Frontal cortex (tissue), 4 donors: ENCODE results near the gene PFN1. TPM values are rescaled to one million over a fixed set of nuclear protein-coding genes. Genes with fewer than 3 reads are reported as not detected.
"Not testable (repeated sequence)": the region's sequence is repeated elsewhere in the genome, so short reads cannot be mapped to it uniquely, and the experiment has no call there.

Source experiments
- DNase-seq, 2 donors: peaks; one replicate each; pipeline ENCODE4 v3.0.0; 2012; ENCODE audit warnings: low spot score in 2 of 2
- FAIRE-seq: peaks from 2 replicates; lab custom pipeline; 2012; peaks lifted over from hg19 to GRCh38; lab: Jason Lieb, UNC
- total RNA-seq: library from RNA; depleted of rRNA; stranded (reverse); fragments of >200 nt; gene quantifications from one replicate; pipeline ENCODE4 v1.2.3, GENCODE V29; 2014
- donor health status: control.
- donor health status: control.
- donor health status: control.

The PFN1 gene
- total RNA-seq, 1 donor from 2014 or later = 69.3 TPM

DNA sequence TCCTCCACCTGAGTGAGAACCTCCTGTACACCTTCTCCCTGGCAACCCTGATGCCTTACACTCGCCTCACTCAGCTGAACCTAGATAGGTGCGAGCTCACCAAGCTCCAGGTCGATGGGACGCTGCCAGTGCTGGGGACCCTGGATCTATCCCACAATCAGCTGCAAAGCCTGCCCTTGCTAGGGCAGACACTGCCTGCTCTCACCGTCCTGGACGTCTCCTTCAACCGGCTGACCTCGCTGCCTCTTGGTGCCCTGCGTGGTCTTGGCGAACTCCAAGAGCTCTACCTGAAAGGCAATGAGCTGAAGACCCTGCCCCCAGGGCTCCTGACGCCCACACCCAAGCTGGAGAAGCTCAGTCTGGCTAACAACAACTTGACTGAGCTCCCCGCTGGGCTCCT is 15.6 kb downstream of the PFN1 start:
- no peak for FAIRE-seq

DNA sequence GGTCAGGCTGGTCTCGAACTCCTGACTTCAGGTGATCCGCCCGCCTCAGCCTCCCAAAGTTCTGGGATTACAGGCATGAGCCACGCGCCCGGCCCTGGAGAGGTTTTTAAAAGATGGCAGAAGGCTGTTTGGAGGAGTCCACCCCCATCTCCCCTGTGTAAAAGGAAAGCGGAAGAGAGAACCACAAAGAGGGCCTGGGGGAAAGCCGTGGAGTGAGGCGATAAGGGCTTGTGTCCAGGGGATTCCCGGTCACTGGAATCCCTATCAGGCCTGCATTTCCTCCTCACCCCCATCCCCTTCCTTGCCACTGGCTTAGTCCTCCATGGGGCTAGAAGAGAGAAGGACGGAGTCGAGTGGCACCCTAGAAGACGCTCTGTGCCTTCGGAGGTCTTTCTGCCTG is 16.4 kb downstream of the PFN1 start, which contains the start of gene GP1BA:
Gene GP1BA (plus strand): TSS at position 315 of the 400 bp plus-strand sequence. CDS start 328 bp downstream, outside the sequence.
- no peak for FAIRE-seq
- DNase-seq = no peak

More for the DNA sequence above, 15.6 kb downstream of the PFN1 start:
- no peak for DNase-seq

GRCh38 chr17:4928881-4929280 is 19.4 kb downstream of the PFN1 start:
- no peak for FAIRE-seq

GRCh38 chr17:4926577-4927335 is 21.6 kb downstream of the PFN1 start:
- not testable (repeated sequence) for DNase-seq, FAIRE-seq

More at GRCh38 chr17:4928881-4929280, 19.4 kb downstream of the PFN1 start:
- DNase-seq = no peak

DNA sequence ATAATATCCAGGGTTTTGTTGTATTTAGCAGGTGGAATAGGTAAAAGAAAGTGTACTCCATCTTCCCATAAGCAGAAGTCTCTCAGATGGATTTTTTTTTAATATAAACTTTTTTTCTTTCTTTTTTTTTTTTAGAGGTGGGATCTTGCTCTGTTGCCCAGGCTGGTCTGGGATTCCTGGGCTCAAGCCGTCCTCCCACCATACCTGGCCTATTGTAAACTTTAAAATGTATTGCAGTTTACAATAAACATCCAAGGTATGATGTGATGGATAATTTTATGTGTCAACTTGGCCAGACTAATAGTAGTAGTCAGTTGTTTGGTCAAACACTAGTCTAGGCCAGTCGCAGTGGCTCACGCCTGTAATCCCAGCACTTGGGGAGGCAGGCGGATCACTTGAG is 27.0 kb downstream of the PFN1 start:
- no peak for DNase-seq
- no peak for FAIRE-seq

DNA sequence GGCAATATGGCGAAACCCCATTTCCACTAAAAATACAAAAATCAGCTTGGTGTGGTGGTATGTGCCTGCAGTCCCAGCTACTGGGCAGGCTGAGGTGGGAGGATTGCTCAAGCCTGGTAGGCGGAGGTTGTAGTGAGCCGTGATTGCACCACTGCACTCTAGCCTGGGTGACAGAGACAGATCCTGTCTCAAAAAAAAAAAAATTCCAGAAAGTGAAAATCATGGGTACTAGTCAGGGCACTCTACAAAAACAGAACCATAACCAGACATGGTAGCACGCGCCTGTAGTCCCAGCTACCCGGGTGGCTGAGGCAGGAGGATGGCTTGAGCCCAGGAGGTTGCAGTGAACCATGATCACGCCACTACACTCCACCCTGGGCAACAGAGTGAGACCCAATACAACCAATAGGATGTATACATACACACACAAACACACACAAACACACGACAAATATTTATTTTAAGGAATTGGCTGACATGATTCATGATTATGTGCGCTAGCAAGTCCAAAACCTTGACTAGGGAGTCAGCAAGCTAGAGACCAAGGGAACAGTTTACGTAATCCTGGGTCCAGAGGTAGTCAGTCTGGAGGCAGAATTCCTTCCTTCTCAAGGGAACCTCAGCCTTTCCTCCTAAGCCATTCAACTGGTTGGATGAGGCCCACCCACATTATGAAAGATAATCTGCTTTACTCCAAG is 27.8 kb downstream of the PFN1 start:
- no peak for FAIRE-seq
- DNase-seq = no peak

DNA sequence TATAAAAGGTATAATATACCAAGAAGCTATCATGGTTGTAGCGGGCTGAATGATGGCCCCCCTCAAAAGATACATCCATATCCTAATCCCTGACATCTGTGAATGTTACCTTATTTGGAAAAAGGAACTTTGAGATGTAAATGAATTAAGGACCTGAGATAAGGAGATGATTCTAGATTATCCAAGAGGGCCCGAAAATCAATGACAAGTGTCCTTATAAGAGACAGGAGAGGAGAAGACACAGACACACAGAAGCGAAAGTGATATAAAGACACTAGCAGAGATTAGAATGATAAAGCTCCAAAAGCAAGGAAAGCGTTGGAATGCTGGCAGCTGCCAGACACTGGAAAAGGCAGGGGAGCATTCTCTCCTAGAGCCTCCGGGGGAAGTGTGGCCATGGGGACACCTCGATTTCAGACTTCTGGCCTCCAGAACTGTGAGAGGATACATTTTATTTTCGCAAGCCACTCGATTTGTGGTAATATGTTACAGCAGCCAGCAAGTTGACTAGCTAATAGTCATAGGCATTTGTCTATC is 28.8 kb downstream of the PFN1 start:
- FAIRE-seq (no peak), DNase-seq (no peak)

DNA sequence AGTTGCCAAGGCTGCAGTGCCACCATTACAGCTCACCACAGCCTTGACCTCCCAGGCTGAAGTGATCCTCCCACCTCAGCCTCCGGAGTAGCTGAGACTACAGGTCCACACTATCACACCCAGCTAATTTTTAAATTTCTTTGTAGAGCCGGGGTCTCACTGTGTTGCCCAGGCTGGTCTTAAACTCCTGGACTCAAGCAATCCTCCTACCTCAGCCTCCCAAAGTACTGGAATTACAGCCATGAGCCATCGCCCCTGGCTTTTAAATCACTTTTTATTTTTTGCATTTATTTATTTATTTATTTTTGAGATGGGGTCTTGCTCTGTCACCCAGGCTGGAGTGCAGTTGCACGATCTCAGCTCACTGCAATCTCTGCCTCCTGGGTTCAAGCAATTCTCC is 33.8 kb downstream of the PFN1 start:
- not testable (repeated sequence) for DNase-seq, FAIRE-seq

DNA sequence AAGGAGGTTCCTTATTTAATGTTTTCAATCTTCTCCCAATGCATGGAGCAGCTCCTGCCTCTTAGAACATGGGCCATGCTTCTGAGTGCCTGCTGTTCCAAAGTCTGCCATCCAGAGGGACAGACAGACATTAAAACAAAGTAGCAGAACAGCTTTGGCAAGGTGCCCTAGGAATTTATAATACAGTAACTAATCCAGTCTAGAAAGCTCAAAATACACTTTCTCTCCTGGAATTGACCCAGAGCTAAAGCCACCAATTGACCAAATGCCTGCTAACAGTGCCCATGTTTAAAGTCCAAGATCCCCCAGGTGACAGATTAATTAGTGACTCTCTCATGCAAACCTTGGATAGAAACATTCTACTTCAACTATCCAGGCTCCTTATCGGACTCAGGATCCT is 34.3 kb downstream of the PFN1 start:
- FAIRE-seq (no peak), DNase-seq (no peak)

DNA sequence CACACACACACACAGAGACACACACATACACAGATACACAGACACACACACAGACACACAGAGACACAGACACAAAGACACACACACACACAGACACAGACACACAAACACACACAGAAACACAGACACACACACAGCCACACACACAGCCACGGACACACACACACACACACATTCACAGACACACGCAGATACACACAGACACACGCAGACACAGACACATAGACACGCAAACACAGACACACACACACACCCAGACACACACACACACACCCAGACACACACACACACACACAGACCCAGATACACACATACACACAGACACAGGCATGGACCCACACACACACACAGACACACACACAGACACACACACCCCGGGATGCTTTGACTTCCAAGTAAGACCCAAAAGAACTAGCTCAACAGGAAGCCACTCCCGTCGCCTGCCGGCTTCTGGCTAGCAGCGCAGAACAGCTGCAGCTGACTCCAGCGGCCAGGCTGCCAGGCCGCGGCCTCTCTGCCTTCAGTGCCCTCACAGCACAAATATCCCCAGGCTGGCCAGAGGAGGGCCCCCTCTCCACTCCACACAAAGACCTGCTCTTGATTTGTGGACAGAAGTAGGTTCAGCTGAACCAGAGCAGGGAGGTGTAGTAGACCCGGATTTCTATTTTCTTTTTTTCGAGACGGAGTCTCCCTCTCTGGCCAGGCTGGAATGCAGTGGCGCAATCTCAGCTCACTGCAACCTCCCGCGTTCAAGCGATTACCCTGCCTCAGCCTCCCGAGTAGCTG is 39.4 kb downstream of the PFN1 start:
- FAIRE-seq = no peak
- peak; percentile 67 to 85 for DNase-seq

GRCh38 chr17:4908301-4908700 is 40.0 kb downstream of the PFN1 start:
- no peak for FAIRE-seq

DNA sequence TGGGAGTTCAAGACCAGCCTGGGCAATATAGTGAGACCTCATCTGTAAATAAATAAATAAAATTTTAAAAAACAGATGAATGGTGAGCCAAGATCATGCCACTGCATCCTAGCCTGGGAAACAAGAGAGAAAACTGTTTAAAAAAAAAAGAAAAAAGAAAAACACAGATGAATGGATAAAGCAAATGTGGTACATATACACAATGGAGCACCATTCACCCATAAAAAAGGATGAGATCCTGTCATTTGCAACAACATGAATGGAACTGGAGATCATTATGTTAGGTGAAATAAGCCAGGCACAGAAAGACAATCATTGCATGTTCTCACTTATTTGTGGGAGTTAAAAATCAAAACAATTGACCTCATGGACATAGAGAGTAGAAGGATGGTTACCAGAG is 41.7 kb downstream of the PFN1 start:
- FAIRE-seq, DNase-seq: not testable (repeated sequence)

More at GRCh38 chr17:4908301-4908700, 40.0 kb downstream of the PFN1 start:
- no peak for DNase-seq

GRCh38 chr17:4903051-4903818 is 45.1 kb downstream of the PFN1 start, which contains the start of gene CHRNE:
Gene CHRNE, minus strand, starts transcription at chr17:4903098. Its CDS starts 35 bp downstream, at chr17:4903063.
- no peak for FAIRE-seq

GRCh38 chr17:4902540-4902939 is 45.8 kb downstream of the PFN1 start:
- no peak for FAIRE-seq
- no peak for DNase-seq

More at GRCh38 chr17:4903051-4903818, 45.1 kb downstream of the PFN1 start, which contains the start of gene CHRNE:
- DNase-seq = peak; percentile 44 to 56

GRCh38 chr17:4901648-4902344 is 46.5 kb downstream of the PFN1 start:
- FAIRE-seq = no peak
- DNase-seq = peak; percentile 48 to 60

DNA sequence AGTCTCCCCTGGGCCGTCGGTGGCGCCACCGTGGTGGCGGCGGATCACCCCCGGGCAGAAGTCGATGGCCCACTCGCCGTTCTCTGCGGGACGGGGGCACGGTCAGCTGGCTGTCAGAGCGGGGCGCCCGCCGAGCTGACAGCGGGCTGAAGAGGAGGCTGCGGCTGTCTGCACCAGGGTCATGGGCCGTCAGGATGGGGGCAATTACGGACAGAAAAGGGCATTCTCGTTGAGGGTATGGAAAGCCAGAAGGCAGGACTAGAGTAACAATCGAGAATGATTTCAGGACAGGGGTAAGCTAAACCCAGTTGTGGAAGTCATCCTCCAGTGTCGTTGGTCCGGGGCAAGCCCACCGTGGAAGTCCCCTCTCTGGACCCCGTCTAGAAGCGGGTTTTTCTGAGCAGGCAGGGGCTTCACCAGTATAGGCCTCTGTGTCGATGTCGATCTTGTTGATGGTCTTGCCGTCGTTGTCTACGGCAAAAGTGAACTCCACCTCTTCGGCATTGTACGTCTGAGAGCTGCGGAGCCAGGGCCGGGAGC is 47.2 kb downstream of the PFN1 start:
- DNase-seq (peak in 1 of 2 donors; percentile 24), FAIRE-seq (no peak)

DNA sequence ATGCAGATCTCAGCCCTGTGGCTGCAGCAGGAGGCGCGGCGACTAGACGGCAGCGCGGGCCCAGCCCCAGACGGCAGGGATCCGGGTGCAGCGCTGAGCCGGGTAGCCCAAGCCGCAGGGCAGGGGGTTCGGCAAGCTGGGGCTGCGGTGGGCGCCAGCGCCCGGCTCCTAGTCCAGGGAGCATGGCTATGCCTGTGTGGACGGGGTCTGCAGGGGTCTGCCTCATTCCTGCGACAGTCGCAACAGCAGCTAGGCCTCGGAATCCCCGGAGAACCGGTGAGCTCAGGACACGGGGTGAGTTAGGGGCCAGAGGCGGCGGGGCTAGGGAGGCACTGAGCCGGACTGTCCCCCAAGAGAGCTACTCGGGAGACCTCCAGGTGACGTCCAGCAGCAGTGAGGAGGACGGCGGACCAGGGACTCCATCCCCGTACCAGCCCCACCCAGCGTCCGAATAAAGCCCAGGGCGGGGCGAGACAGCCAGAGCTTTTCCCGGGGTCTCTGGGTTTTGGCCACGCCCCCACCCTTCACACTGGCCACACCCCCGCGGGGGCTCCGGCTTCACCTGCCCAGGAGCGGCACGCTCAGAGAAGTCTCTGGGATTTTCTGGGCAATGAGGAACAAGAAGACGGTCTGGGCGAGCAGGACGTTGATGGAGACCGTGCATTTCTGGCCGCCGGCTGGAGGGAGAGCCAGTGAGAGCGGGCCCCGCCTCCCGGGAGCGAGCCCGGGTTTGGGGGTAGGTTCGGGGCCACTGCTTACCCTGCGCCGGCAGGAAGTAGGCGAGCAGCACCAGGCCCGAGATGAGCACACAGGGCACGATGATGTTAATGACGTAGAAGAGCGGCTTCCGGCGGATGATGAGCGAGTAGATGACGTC is 47.9 kb downstream of the PFN1 start:
- no peak for FAIRE-seq
- DNase-seq = peak; percentile 26 to 29
